HEK293 (cell line): ENCODE measurements around the gene NIPBL.

Experiments
- CTCF ChIA-PET: fragments of 350-600 bp; formaldehyde crosslinking; extraction: SDS; loops from one replicate; lab custom pipeline; 2021; ENCODE audit warnings: antibody characterized with exemption; lab: Yijun Ruan, JAX
- POLR2A ChIA-PET: fragments of 300-600 bp; formaldehyde crosslinking; extraction: SDS; loops from one replicate; lab custom pipeline; 2020; ENCODE audit warnings: antibody characterized with exemption, inconsistent platforms; lab: Yijun Ruan, JAX
- H3K27ac ChIP-seq: fragments of 200-500 bp; sonication (Bioruptor generic); 2 replicates; pipeline ENCODE4 v1.5.1; 2014; ENCODE audit warnings: low read depth, low read length, control low read depth, inconsistent platforms; ENCODE audit errors: extremely low read depth
- H3K36me3 ChIP-seq, 2 experiments: fragments of 200-500 bp in 1 of 2; sonication (Bioruptor generic) in 1 of 2; 1 replicate in 1 of 2; 2 replicates in 1 of 2; pipeline ENCODE4 v1.5.1; 2014 to 2017; ENCODE audit warnings: inconsistent platforms in 2 of 2, low read length in 2 of 2; ENCODE audit not compliant: control insufficient read depth in 2 of 2, insufficient read depth in 1 of 2
- H3K4me1 ChIP-seq: fragments of 200-500 bp; sonication (Bioruptor generic); 2 replicates; pipeline ENCODE4 v1.5.1; 2014; ENCODE audit warnings: mild to moderate bottlenecking, low read length, inconsistent platforms; ENCODE audit not compliant: control insufficient read depth, insufficient read depth
- H3K4me3 ChIP-seq: 2 replicates; pipeline ENCODE4 v1.5.1; 2011; ENCODE audit warnings: low read depth, mild to moderate bottlenecking, control low read depth, low read length, moderate library complexity
- H3K9me3 ChIP-seq: fragments of 200-500 bp; sonication (Bioruptor generic); 2 replicates; pipeline ENCODE4 v1.5.1; 2014; ENCODE audit warnings: low read depth, low read length, inconsistent platforms; ENCODE audit not compliant: control insufficient read depth, insufficient read depth
- GLIS2 ChIP-seq: fragments of 450-650 bp; formaldehyde crosslinking; IDR thresholded peaks from 2 replicates; pipeline ENCODE4 v1.5.1; 2016; ENCODE audit warnings: missing biosample characterization, missing genetic modification characterization
- HOXC10 ChIP-seq: sonication (generic); formaldehyde crosslinking; IDR thresholded peaks from 2 replicates; pipeline ENCODE4 v1.8.1; 2023; ENCODE audit warnings: mild to moderate bottlenecking, missing genetic modification reagents
- MEIS1 ChIP-seq: sonication (generic); formaldehyde crosslinking; IDR thresholded peaks from 2 replicates; pipeline ENCODE4 v1.8.1; 2022; ENCODE audit warnings: missing genetic modification reagents, mild to moderate bottlenecking, borderline replicate concordance
- ZBTB49 ChIP-seq: fragments of 450-650 bp; formaldehyde crosslinking; IDR thresholded peaks from 2 replicates; pipeline ENCODE4 v1.5.1; 2016; ENCODE audit warnings: missing biosample characterization, missing genetic modification characterization, low read depth
- ZNF140 ChIP-seq: fragments of 450-650 bp; formaldehyde crosslinking; IDR thresholded peaks from 2 replicates; pipeline ENCODE4 v1.5.1; 2016; ENCODE audit warnings: missing biosample characterization, missing genetic modification characterization
- ZNF223 ChIP-seq: fragments of 450-650 bp; formaldehyde crosslinking; IDR thresholded peaks from 2 replicates; pipeline ENCODE4 v1.5.1; 2016; ENCODE audit warnings: missing biosample characterization, missing genetic modification characterization
- ZNF311 ChIP-seq: fragments of 450-650 bp; formaldehyde crosslinking; IDR thresholded peaks from 2 replicates; pipeline ENCODE4 v1.5.1; 2017; ENCODE audit warnings: missing biosample characterization, missing genetic modification characterization, borderline replicate concordance
- ZNF341 ChIP-seq: fragments of 450-650 bp; formaldehyde crosslinking; IDR thresholded peaks from 2 replicates; pipeline ENCODE4; 2016; ENCODE audit warnings: low read depth, missing biosample characterization, missing genetic modification characterization
- ZNF530 ChIP-seq: fragments of 450-650 bp; formaldehyde crosslinking; IDR thresholded peaks from 2 replicates; pipeline ENCODE4 v1.5.1; 2016; ENCODE audit warnings: low read depth, missing biosample characterization, missing genetic modification characterization
- ZNF560 ChIP-seq: fragments of 450-650 bp; formaldehyde crosslinking; IDR thresholded peaks from 2 replicates; pipeline ENCODE4 v1.5.1; 2017; ENCODE audit warnings: missing biosample characterization, missing genetic modification characterization, borderline replicate concordance
- ZNF561 ChIP-seq: fragments of 450-650 bp; IDR thresholded peaks from 2 replicates; pipeline ENCODE4 v1.5.1; 2018; ENCODE audit warnings: missing biosample characterization, missing genetic modification characterization, borderline replicate concordance
- ZNF571 ChIP-seq: fragments of 450-650 bp; formaldehyde crosslinking; IDR thresholded peaks from 2 replicates; pipeline ENCODE4 v1.5.0; 2017; ENCODE audit warnings: missing biosample characterization, missing genetic modification characterization
- ZNF623 ChIP-seq: fragments of 450-650 bp; formaldehyde crosslinking; IDR thresholded peaks from 2 replicates; pipeline ENCODE4 v1.5.1; 2016; ENCODE audit warnings: missing biosample characterization, missing genetic modification characterization
- ZNF654 ChIP-seq: fragments of 450-650 bp; formaldehyde crosslinking; IDR thresholded peaks from 2 replicates; pipeline ENCODE4 v1.5.1; 2016; ENCODE audit warnings: low read depth, missing biosample characterization, missing genetic modification characterization
- ZNF658 ChIP-seq: fragments of 450-650 bp; formaldehyde crosslinking; IDR thresholded peaks from 2 replicates; pipeline ENCODE4; 2016; ENCODE audit warnings: missing biosample characterization, missing genetic modification characterization
- ZNF664 ChIP-seq: fragments of 450-650 bp; formaldehyde crosslinking; IDR thresholded peaks from 2 replicates; pipeline ENCODE4 v1.5.1; 2016; ENCODE audit warnings: missing biosample characterization, missing genetic modification characterization

The NIPBL gene

GRCh38 chr5:37039824-37040223 lies 163.3 kb downstream of the NIPBL start:
- no peak overlapping the region for H3K4me3 ChIP-seq
- H3K9me3 ChIP-seq: no peaks in the 10 kb centered on the region
- ChIA-PET CTCF (no interaction called here), POLR2A (no interaction called here)
- TF ChIP-seq ZNF664 (tag by site-specific recombination) (no peak), ZNF623 (tag by site-specific recombination) (no peak), ZNF223 (tag by site-specific recombination) (no peak), HOXC10 (CRISPR knock-in tag) (no peak), ZNF530 (no peak), ZNF341 (tag by site-specific recombination) (no peak), ZNF561 (tag by site-specific recombination) (no peak)
- no peaks in the 10 kb centered on the region for H3K4me1 ChIP-seq
- peaks cover 27 to 29% of the 10 kb centered on the region in 2 experiments for H3K36me3 ChIP-seq
- no peak overlapping the region for H3K27ac ChIP-seq

GRCh38 chr5:37043693-37044092 lies 167.1 kb downstream of the NIPBL start:
- ChIA-PET CTCF (interaction anchor here (0.8 to 1.5 kb wide), 4 partner anchors 8 to 1445 kb away, joined by 3 to 6 read pairs (median 4); no protein-coding TSS in a partner anchor), POLR2A (no interaction called here)
- Histone ChIP-seq H3K36me3 (peaks cover 48 to 49% of the 10 kb centered on the region in 2 experiments), H3K27ac (no peak overlapping the region), H3K9me3 (no peaks in the 10 kb centered on the region), H3K4me1 (no peaks in the 10 kb centered on the region; the same call in 1 of the 2 replicates), H3K4me3 (no peak overlapping the region)
- TF ChIP-seq GLIS2 (tag by site-specific recombination) (no peak), ZNF561 (tag by site-specific recombination) (no peak), ZNF654 (tag by site-specific recombination) (peak; percentile 32; the same call in 1 of the 2 replicates)

GRCh38 chr5:37044120-37044519 lies 167.6 kb downstream of the NIPBL start:
- CTCF ChIA-PET: interaction anchor here (0.7 to 1.5 kb wide), 6 partner anchors 9 to 1444 kb away, joined by 3 to 6 read pairs (median 4); no protein-coding TSS in a partner anchor
- H3K27ac ChIP-seq: no peak overlapping the region
- H3K36me3 ChIP-seq: peaks cover 50 to 53% of the 10 kb centered on the region in 2 experiments

GRCh38 chr5:37045703-37046102 lies 169.1 kb downstream of the NIPBL start:
- CTCF ChIA-PET: no interaction called here
- H3K36me3 ChIP-seq: peaks cover 54 to 59% of the 10 kb centered on the region in 2 experiments
- H3K4me3 ChIP-seq: no peak overlapping the region
- peaks cover 3% of the 10 kb centered on the region; the same call in 1 of the 2 replicates for H3K4me1 ChIP-seq
- POLR2A ChIA-PET: no interaction called here
- H3K27ac ChIP-seq: no peak overlapping the region
- H3K9me3 ChIP-seq: no peaks in the 10 kb centered on the region
- TF ChIP-seq ZBTB49 (tag by site-specific recombination) (no peak), ZNF560 (no peak)

More at GRCh38 chr5:37044120-37044519, 167.6 kb downstream of the NIPBL start:
- Histone ChIP-seq H3K4me3 (no peak overlapping the region), H3K4me1 (peaks cover 3% of the 10 kb centered on the region; the same call in 1 of the 2 replicates), H3K9me3 (no peaks in the 10 kb centered on the region)
- POLR2A ChIA-PET: no interaction called here
- TF ChIP-seq ZNF140: no peak
- no peak for TF ChIP-seq ZNF571
- TF ChIP-seq MEIS1 (CRISPR knock-in tag): no peak
- no peak for TF ChIP-seq HOXC10 (CRISPR knock-in tag)
- no peak for TF ChIP-seq ZNF658
- no peak for TF ChIP-seq ZNF311
